NCI-H2196 treated with DMSO at 0.1 percent for 48 hours (cell line): ENCODE results near the gene TGFB1.
"Not testable (repeated sequence)": the region's sequence is repeated elsewhere in the genome, so short reads cannot be mapped to it uniquely, and the experiment has no call there.

ENCODE experiments used
- DNase-seq: peaks from one replicate; lab custom pipeline; 2025; ENCODE audit not compliant: unreplicated experiment; lab: John Stamatoyannopoulos, UW

TGFB1 gene

GRCh38 chr19:41304706-41305483, 48.8 kb downstream of the TGFB1 start:
- DNase-seq = no peak

GRCh38 chr19:41303954-41304353, 49.8 kb downstream of the TGFB1 start:
- DNase-seq = no peak

GRCh38 chr19:41302624-41303351, 50.9 kb downstream of the TGFB1 start:
- DNase-seq = no peak

GRCh38 chr19:41300555-41300954, 53.2 kb downstream of the TGFB1 start:
- no peak for DNase-seq

- peak; percentile 52 for DNase-seq
Measured at GRCh38 chr19:41299755-41300089, 54.0 kb downstream of the TGFB1 start.

GRCh38 chr19:41299046-41299754, 54.5 kb downstream of the TGFB1 start:
- no peak for DNase-seq

- DNase-seq = peak; percentile 44
Measured at GRCh38 chr19:41298348-41298964, 55.3 kb downstream of the TGFB1 start.

- DNase-seq = no peak
Measured at GRCh38 chr19:41297628-41298347, 55.9 kb downstream of the TGFB1 start.

GRCh38 chr19:41296433-41296871, 57.3 kb downstream of the TGFB1 start:
- DNase-seq = no peak

GRCh38 chr19:41295499-41295898, 58.2 kb downstream of the TGFB1 start:
- DNase-seq = no peak

GRCh38 chr19:41294393-41294792, 59.3 kb downstream of the TGFB1 start:
- DNase-seq = no peak

- DNase-seq = not testable (repeated sequence)
Measured at GRCh38 chr19:41289814-41290213, 63.9 kb downstream of the TGFB1 start.

- no peak for DNase-seq
Measured at GRCh38 chr19:41288673-41289530, 64.8 kb downstream of the TGFB1 start.
